ENCODE results near the gene STRA8. TPM values are rescaled to one million over a fixed set of nuclear protein-coding genes. Genes with fewer than 3 reads are reported as not detected.

STRA8 gene
- total RNA-seq, 1 experiment from 2014 or later = not detected

- H3K27me3 ChIP-seq (ENCODE audit: control insufficient read depth, insufficient read depth, low read length) = no peaks in the 10 kb centered on the region
- CTCF ChIA-PET = no interaction called here
- H3K36me3 ChIP-seq (ENCODE audit: control insufficient read depth, insufficient read depth, low read length) = no peaks in the 10 kb centered on the region
- H3K4me3 ChIP-seq (ENCODE audit: low read depth in 2 of 2, low read length in 2 of 2) = no peak overlapping the region
- no TSS peak for BruUV-seq (replicated peaks)
- H3K4me1 ChIP-seq (ENCODE audit: control insufficient read depth, insufficient read depth, low read length) = no peaks in the 10 kb centered on the region
- no peak for TF ChIP-seq REST (IDR thresholded peaks at IDR 0.05; ENCODE audit: insufficient read depth in 1 of 2, low read depth in 2 of 2, low read length in 1 of 2)
- no peak for TF ChIP-seq TCF7L2 (IDR thresholded peaks at IDR 0.05; ENCODE audit: low read depth, low read length)
- no peak for TF ChIP-seq CTCF (IDR thresholded peaks at IDR 0.05)
- no peak for TF ChIP-seq SIN3A (IDR thresholded peaks at IDR 0.05; ENCODE audit: borderline replicate concordance, insufficient read depth, low read depth, low read length)
- no peak for TF ChIP-seq POLR2AphosphoS5 (IDR thresholded peaks at IDR 0.05; ENCODE audit: low read depth, low read length)
- H3K9me3 ChIP-seq (ENCODE audit: control insufficient read depth, insufficient read depth, low read depth, low read length) = no peaks in the 10 kb centered on the region
- POLR2A ChIA-PET = no interaction called here
- ATAC-seq = no peak
- no peak overlapping the region for H3K27ac ChIP-seq (ENCODE audit: low read length)
- in situ Hi-C loops (cut with HindIII; ENCODE audit: low pct_unique_long_range_greater_than_20kb, low sequenced_read_pairs) = no loop called here
- DNase-seq (ENCODE audit: low read depth, low spot score) = no peak
- intact Hi-C loops (cut with micrococcal nuclease; ENCODE audit: unreplicated experiment) = no loop called here
These were observed 44.4 kb upstream of the STRA8 start for GRCh38 chr7:135189221-135189662.

GRCh38 chr7:135189961-135190360, 43.7 kb upstream of the STRA8 start:
- H3K9me3 ChIP-seq (ENCODE audit: control insufficient read depth, insufficient read depth, low read depth, low read length) = no peaks in the 10 kb centered on the region
- H3K4me3 ChIP-seq (ENCODE audit: low read depth in 2 of 2, low read length in 2 of 2) = no peak overlapping the region
- no peaks in the 10 kb centered on the region for H3K27me3 ChIP-seq (ENCODE audit: control insufficient read depth, insufficient read depth, low read length)
- DNase-seq (ENCODE audit: low read depth, low spot score) (no peak), ATAC-seq (no peak)
- H3K36me3 ChIP-seq (ENCODE audit: control insufficient read depth, insufficient read depth, low read length) = no peaks in the 10 kb centered on the region
- BruUV-seq (replicated peaks) = no TSS peak
- in situ Hi-C loops (cut with HindIII; ENCODE audit: low pct_unique_long_range_greater_than_20kb, low sequenced_read_pairs) (no loop called here), intact Hi-C loops (cut with micrococcal nuclease; ENCODE audit: unreplicated experiment) (no loop called here)
- ChIA-PET CTCF (no interaction called here), POLR2A (no interaction called here)
- H3K27ac ChIP-seq (ENCODE audit: low read length) = no peak overlapping the region
- TF ChIP-seq POLR2AphosphoS5 (IDR thresholded peaks at IDR 0.05; ENCODE audit: low read depth, low read length) = no peak
- no peak for TF ChIP-seq TCF7L2 (IDR thresholded peaks at IDR 0.05; ENCODE audit: low read depth, low read length)
- no peak for TF ChIP-seq SIN3A (IDR thresholded peaks at IDR 0.05; ENCODE audit: borderline replicate concordance, insufficient read depth, low read depth, low read length)
- TF ChIP-seq REST (IDR thresholded peaks at IDR 0.05; ENCODE audit: insufficient read depth in 1 of 2, low read depth in 2 of 2, low read length in 1 of 2) = no peak
- TF ChIP-seq CTCF (IDR thresholded peaks at IDR 0.05) = no peak
- H3K4me1 ChIP-seq (ENCODE audit: control insufficient read depth, insufficient read depth, low read length) = no peaks in the 10 kb centered on the region
